Measurements from ENCODE around the gene OTOS.

OTOS gene

DNA sequence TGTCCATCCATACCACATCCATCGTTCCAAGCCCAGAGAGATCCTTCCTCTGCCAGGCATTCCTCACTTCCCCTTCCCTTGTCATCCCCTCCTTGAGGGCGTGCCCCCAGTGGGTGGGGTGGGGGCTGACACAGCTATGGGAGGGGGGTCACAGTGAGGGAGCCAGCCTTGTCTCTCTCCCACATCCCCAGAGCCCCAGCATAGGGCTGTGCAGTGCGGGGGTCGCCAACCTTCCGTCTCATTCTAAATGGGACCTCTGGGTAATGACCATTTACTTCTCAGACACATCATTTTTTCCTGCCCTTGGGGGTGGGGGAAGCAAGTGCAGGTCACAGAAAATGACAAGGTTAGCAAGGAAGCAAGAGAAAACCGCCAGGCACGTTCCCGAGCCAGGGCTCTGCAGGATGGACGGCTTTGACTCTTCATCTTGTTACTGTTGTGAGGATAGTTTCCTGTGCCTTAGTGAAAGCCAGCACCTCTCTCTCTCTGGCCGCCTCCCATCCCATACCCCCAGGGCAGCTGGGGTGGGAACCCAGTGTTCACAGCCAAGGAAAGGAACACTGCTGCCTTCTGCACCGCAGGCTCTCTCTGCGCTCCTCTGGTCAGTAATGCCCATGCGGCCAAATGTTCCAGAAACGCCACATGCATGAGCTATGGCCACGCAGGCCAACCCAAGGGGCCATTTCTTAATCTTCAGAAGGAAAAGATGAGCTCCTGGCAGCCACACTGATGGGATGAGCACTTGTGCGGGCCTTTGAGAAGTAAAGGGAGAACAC, 22.7 kb upstream of the OTOS start:
- FAIRE-seq (no peak), DNase-seq (ENCODE audit: insufficient read length, low spot score) (no peak)
- no peak for TF ChIP-seq POLR2A (IDR thresholded peaks at IDR 0.05; ENCODE audit: low read depth, low read length)

DNA sequence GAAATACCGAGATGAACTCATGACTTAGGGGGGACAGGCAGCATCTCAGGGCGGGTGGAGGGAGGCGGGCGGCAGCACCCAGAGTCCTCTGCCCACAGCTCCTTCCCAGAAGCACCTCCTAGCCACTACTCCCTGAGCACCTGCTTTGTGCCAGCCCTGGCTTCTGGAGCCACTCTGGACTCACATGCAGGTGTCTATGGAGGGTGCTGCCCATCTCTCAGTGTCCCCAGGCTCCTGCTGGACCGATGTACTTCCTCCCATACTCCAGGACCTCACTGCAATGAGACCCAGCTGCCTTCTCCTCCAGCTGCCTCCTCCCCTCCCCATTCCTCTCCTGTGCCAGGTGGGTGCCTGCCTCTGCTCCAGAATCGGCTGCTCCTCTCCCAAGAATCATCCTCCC, 22.1 kb upstream of the OTOS start:
- FAIRE-seq, result no peak
- no peak for DNase-seq (ENCODE audit: insufficient read length, low spot score)
- no peak for TF ChIP-seq POLR2A (IDR thresholded peaks at IDR 0.05; ENCODE audit: low read depth, low read length)

DNA sequence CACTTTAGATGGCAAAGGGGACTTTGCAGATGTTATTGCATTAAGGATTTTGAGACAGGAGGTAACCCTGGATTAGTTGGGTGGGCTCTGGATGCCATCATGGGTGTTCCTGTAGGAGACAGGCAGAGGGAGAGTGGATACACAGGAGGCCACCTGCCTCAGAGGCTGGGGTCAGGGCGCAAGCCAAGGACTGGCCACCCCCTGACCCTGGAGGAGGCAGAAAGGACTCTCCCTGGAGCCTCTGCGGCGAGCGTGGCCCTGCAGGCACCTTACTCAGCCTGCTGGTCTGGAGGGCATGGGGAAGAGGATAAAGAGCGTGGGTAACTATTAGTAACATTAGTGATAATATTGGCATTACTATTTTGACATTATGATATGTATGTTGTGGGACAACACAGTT, 21.6 kb upstream of the OTOS start:
- DNase-seq (ENCODE audit: insufficient read length, low spot score) (no peak), FAIRE-seq (no peak)
- no peak for TF ChIP-seq POLR2A (IDR thresholded peaks at IDR 0.05; ENCODE audit: low read depth, low read length)

DNA sequence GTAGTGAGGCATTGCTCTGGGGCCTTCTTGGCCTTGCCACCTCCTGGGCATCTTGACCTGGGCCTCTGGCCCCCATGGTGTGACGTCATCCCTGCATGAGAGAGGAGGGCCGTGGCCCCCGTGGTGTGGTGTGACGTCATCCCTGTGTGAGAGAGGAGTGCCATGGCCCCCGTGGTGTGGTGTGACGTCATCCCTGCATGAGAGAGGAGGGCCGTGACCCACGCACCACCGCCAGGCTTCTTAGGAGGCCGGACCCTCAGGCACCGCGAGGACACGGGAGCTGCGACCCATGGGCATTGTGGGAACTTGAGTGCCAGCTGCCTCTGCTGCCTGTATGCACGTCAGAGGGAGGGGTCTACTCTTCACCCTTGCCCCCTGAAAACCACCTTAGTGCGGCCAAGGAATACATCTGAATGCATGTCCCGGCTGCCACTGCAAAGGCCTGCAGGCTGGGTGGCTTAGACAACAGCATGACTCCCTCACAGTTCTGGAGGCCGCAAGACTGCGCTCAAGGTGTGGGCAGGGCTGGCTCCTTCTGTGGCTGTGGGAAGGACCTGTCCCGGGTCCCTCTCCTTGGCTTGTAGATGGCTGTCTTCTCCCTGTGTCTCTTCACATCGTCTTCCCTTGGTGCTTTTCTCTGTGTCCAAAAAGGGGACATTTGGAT, 20.8 kb upstream of the OTOS start:
- TF ChIP-seq POLR2A (IDR thresholded peaks at IDR 0.05; ENCODE audit: low read depth, low read length), result no peak; the same call in 1 of the 2 replicates
- no peak for FAIRE-seq
- no peak for DNase-seq (ENCODE audit: insufficient read length, low spot score)

DNA sequence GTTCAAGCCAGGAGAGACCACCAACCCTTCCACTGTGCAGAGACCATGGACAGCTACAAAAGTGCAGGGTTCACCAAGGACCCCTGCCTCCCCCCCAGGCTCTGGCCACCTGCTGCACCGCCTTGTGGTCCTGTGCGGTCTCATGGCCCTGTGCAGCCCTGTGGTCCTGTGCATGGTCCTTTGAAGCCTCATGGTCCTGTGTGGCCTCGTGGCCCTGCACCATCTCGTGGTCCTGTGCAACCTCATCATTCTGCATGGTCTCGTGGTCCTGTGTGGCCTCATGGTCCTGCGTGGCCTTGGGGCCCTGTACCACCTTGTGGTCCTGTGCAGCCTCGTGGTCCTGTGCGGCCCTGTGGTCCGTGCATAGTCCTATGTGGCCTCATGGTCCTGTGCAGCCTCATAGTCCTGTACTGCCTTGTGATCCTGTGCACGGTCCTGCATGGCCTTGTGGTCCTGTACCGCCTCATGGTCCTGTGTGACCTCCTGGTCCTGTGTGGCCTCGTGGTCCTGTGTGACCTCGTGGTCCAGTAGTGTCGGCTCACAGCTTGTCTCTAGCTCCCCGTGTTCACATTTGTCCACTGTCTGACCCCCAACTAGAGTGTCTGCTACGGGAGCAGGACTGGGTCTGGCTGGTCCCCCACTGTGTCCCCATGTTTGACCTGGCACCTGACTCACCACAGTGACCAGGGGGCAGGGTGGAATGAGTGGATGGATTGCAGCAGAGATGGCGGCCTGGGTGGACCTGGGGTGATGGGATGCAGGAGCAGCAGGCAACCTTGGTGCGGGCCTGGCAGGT, 20.0 kb upstream of the OTOS start:
- DNase-seq (ENCODE audit: insufficient read length, low spot score), result no peak
- TF ChIP-seq POLR2A (IDR thresholded peaks at IDR 0.05; ENCODE audit: low read depth, low read length), result no peak
- no peak for FAIRE-seq

DNA sequence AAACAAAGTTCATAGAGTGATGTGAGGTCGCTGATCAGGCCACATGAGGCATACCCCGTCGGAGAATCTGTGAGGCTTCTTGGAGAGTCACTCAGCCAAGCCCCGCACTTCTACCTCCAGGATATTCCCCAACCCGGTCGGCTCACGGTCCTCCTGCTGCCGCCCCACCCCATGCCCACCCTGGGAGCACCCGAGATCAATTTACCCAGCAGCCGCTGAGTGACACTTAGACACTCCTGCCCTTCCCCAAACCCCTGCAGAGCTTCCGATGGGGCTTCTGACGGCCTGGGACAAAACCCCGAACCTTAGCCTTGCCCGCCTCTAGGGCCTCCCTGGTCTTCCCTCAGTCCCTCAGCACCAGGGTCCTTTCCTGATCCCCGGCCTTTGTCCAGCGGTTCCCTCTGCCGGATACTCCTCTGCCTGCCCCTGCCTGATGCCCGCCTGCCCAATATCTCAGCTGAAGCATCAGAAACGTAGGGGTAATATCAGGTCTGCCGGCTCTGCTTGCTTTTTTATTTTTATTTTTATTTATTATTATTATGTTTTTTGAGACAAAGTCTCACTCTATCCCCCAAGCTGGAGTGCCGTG, 18.9 kb upstream of the OTOS start:
- FAIRE-seq (no peak), DNase-seq (ENCODE audit: insufficient read length, low spot score) (no peak)
- TF ChIP-seq POLR2A (IDR thresholded peaks at IDR 0.05; ENCODE audit: low read depth, low read length), result no peak

DNA sequence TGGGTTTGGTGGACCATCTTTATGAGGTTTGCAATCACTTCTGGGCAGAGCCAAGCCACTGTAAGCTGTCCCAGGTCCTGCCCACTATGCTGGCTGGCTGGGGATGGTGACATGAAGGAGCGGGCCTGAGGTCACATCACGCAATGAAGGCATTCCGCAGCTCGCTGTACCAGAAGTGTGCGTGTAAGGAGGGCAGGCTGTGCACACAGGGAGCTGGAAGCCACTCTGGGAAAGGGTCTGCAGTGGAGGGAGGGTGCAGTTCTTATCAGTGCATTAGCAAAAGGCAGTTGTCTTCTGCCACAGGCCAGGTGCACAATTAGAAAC, 16.7 kb upstream of the OTOS start:
- FAIRE-seq, result no peak
- no peak for DNase-seq (ENCODE audit: insufficient read length, low spot score)
- TF ChIP-seq POLR2A (IDR thresholded peaks at IDR 0.05; ENCODE audit: low read depth, low read length), result no peak

DNA sequence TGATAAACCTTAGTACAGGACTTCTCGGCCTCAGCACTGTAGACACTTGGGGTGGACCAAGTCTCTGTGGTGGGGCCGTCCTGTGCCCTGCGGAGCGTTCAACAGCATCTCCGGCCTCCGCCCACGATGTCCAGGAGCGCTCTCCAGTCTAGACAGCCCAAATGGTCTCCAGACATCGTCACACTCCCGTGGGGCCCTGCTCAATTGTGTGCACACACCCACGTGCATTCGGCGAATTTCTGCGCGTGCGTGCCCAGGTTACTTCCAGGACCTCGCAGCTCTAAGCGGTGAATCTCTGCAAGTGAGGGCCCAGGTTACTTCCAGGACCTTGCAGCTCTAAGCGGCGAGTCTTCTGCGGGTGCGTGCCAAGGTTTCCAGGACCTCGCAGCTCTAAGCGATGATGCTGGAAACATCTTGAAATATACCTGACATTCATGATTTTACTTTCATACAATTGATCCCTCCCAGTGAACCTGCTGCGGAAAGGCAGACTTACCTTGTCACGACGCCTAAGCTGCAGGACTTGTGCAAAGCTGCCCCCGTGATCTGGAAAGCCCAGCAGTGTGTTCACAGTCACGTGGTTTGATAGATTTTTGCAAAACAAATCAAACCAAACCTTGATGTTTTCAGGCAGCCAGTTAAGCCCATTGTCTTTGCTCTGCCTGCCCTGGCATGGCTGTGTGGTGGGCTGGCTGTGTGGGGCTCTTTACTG, 16.1 kb upstream of the OTOS start:
- no peak for FAIRE-seq
- no peak for DNase-seq (ENCODE audit: insufficient read length, low spot score)
- TF ChIP-seq POLR2A (IDR thresholded peaks at IDR 0.05; ENCODE audit: low read depth, low read length), result no peak

DNA sequence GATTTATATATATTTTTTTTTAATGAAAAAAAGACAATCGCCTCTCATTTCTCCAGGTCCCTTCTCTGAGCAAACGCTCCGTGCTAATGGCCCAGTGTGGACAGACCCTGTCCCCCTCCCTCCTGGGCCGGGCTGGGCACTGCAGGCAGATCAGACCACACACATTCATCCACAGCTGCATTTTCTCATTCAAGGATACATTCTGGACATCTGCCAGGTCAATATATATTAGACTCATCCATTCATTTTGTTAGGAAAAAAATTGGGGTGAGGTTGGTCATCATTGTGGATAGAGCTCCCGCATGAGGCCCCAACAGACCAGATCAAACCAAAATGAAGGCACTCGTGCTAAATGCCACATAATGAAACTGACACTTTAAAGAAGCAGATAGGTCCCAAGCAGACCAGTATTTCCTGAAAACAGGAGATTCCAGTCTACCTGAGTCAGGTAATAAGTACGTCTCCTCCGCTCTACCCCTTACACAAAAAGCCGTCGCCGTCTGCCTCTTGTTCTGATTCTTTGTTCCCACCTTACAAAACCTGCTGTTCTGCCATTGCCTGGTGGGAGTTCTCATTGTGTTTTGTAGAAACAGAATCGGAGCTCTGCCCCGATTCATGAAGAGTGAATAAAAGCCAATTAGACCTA, 15.4 kb upstream of the OTOS start:
- FAIRE-seq (no peak), DNase-seq (ENCODE audit: insufficient read length, low spot score) (no peak)
- no peak for TF ChIP-seq POLR2A (IDR thresholded peaks at IDR 0.05; ENCODE audit: low read depth, low read length)

DNA sequence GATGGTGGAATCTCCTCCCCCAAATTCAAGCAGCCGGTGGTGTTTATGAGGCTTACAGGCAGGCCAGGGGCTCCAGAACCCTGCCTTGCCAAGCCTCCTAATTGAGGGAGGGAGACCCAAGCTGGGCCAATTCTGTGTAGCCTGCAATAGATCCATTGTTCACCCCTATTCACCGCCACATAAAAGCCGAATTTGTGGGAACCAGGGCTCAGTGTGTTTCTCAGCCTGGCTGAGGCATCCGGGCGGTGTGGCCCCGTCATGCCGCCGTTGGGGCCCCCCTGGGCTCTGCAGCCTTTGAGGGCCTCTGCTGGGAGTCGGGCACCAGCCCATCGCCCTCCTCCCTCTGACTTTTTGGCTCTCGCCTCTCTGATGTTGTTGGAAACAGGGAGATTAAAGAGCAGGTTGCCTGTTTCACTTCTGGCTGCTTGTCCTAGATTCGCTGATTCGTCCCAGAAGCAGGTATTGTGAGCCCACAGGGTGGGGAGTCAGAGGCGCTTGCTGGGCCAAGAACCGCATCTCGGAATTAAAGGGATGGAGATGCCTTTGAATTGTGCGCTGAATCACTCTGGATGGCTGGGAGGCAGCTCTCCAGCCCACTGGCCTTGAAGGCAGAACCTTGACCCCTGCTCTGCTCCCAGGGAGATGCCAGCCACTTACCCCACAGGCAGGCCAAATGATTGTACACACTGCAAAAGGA, 14.7 kb upstream of the OTOS start:
- no peak for TF ChIP-seq POLR2A (IDR thresholded peaks at IDR 0.05; ENCODE audit: low read depth, low read length)
- DNase-seq (ENCODE audit: insufficient read length, low spot score) (no peak), FAIRE-seq (no peak)

DNA sequence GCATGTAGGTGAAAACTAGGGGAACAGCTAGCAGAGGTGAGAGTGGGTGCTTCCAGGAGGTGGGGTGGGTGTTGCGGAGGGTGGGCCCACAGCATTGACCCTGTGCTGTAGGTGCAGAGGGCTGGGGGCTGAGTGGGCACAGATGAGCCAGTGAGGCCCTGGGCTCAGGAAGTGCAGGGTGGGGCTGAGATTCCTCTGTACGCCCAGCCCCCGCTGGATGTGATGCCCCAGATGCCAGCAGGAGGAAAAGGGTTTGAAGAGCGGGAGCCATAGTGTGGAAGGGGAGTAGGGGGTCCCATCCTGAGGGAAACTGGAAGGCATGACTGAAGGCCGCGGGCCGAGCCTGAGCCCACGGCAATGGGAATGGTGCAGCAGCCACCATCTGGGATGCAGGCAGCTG, 14.1 kb upstream of the OTOS start:
- FAIRE-seq (no peak), DNase-seq (ENCODE audit: insufficient read length, low spot score) (no peak)
- TF ChIP-seq POLR2A (IDR thresholded peaks at IDR 0.05; ENCODE audit: low read depth, low read length), result no peak

DNA sequence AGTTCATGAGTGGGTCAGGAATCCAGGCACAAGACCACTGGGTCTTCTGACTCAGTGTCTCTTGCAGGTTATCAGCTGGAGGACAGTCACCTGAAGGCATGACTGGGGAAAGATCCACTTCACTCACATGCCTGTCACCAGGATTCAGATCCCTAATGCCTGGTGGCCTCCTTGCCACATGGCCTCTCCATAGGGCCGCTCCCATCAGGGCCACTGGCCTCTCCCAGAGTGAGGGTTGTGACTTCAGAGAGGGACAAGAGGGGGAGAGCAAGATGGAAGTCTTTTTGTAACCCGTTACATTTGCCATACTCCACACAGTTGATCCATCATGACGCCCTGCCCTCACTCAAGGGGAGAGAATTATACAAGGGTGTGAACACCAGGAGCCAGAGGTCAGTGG, 13.0 kb upstream of the OTOS start:
- no peak for DNase-seq (ENCODE audit: insufficient read length, low spot score)
- FAIRE-seq, result no peak
- TF ChIP-seq POLR2A (IDR thresholded peaks at IDR 0.05; ENCODE audit: low read depth, low read length), result no peak
